GM19397 (cell line): ENCODE results near the gene DNAH10.
"Not testable (repeated sequence)": the region's sequence is repeated elsewhere in the genome, so short reads cannot be mapped to it uniquely, and the experiment has no call there.

Source experiments
- ATAC-seq: cut with Tn5 transposase; IDR thresholded peaks from one replicate; pipeline ENCODE4 v1.9.1; 2021; ENCODE audit warnings: mild to moderate bottlenecking, moderate library complexity; ENCODE audit not compliant: unreplicated experiment

Gene DNAH10

DNA sequence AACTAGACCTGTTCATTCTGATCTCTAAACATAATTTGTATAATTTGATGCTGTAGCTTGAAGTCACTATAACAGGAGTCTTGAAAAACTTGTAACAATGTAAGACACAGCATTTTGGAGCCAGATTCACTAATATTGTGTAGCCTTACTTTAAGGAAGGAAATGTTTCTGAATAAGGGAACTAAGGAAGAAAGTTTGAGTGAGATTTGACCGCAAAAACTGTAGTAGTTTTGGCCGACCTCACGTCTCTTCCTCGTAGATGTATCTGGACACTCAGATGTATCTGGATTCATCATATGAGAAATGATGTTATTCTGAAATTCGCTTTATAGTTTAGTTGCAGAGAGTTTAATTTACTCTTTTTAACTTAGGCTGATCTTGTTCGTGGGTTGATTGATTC, 13.9 kb upstream of the DNAH10 start:
- no peak for ATAC-seq

DNA sequence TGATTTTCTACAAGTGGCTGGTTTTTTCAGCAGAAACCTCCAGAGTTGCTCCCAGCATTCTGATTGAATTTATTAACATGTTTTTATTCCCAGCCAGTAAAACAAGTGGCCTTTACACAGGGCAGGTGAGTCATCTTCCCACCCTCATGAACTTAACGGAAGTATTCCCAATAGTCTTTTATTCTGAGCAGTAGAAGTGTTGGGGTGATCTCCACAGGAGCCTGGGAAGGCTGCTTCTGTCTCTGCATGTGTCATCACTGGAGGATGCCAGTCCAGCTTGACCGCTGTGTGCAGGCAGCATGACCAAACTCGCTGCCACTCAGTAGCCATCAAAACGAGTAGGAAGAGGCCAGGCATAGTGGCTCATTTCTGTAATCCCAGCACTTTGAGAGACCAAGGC, 13.4 kb upstream of the DNAH10 start:
- ATAC-seq = no peak

DNA sequence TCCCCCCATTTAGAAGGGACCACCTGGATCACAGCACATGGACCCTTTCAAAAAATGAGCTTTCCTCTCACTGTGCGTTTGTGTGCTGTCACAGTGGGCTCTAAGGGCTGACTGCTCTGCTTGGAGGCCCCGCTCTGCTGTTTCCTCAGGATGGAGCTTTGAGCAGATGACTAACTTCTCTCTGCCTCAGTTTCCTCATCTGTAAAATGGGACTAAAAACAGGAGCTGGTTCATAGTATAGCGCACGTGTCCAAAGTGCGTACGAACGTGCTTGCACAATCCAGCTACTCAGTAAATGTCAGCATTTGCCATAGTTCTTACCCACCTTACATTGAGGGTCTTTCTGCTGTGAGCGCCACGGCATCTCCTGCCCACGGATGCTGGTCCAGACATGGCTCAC, 12.7 kb upstream of the DNAH10 start:
- ATAC-seq = no peak

DNA sequence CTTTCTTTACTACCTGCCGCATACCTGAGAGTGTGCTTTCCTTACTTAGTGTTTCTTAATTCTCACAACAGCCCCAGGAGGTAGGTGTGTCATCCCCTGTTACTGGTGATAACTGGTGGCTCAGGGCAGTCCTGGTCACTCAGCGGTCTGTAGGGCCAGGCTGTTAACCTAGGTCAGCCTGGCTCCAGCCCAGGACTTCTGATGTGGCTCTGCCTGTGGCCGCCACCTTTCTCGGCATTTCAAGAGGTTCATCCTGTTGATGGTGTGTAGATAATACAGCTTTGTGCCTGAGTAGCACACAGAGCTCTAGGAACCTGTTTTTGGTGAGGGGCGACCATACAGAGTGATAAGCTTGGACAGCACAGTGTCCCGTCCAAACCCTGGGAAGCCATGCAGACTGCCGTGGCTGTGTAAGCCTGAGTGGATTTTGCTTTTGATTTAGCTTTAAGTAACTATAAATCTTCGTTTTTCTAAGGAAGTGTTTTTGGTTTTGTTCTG, 11.9 kb upstream of the DNAH10 start:
- ATAC-seq = no peak

DNA sequence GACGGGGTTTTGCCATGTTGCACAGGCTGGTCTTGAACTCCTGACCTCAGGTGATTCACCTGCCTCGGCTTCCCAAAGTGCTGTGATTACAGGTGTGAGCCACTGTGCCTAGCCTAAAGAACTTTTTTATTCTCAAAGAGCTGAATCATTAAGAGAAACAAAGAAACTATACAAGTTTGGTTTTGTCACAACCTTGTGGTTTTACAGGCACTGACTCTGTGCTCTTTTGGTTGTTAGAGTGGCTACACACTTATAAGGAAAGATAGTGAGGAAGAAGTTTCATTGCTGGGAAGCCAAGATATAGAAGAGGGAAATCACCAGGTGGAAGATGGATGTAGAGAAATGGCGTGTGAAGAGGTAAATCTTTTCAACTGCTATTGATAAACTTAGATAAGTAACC, 10.1 kb upstream of the DNAH10 start:
- ATAC-seq = no peak

DNA sequence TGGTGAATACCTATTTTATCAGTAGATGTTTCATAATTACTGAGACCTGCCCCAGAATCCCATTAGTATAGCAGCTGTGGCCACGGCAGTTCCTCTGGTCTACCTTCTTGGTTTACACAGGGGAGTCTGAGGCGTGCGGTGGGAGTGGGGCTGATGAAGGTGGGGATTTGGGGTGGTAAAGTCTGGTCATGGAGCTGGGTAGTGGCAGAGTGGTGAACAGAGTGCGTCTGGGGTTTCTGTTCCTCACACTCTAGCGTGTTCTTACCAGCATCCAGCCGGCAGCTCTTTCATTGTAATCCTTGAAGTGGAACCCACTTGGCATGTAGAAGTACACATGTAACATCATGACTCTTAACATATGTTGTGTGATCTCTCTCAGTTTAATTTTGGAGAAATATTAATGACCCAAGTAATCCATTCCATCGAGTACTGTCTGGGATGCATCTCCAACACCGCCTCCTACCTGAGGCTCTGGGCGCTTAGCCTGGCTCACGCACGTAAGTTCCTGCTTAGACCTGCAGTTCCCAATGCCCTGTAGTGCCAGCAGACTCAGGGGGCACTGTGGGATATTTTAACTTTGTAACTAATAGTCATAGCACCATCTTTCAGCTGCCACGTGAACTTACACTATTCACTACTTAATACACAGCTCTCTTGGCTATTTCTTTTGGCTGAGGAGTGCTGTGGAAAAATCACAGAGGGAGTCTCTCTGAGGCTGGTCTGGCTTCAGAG, 7.9 kb upstream of the DNAH10 start:
- no peak for ATAC-seq

DNA sequence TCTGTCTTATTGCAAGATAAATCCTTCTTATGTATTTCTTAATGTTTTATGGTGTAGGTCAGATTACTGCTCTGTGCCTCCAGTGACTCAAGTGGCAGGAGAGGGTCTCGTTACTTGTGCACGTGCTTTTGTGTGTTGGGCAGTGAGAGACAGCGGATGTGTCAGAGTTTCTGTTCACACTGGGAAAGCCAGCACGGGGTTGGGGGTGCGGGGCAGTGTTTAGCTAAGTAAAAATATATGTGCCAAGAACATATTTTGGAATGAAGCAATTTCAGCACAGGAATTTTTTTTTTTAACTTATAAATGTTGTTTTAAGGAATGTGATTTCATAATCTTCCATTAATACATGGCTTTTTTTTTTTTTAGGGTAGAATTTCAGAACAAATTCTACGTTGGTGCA, 4.5 kb upstream of the DNAH10 start:
- ATAC-seq = no peak

DNA sequence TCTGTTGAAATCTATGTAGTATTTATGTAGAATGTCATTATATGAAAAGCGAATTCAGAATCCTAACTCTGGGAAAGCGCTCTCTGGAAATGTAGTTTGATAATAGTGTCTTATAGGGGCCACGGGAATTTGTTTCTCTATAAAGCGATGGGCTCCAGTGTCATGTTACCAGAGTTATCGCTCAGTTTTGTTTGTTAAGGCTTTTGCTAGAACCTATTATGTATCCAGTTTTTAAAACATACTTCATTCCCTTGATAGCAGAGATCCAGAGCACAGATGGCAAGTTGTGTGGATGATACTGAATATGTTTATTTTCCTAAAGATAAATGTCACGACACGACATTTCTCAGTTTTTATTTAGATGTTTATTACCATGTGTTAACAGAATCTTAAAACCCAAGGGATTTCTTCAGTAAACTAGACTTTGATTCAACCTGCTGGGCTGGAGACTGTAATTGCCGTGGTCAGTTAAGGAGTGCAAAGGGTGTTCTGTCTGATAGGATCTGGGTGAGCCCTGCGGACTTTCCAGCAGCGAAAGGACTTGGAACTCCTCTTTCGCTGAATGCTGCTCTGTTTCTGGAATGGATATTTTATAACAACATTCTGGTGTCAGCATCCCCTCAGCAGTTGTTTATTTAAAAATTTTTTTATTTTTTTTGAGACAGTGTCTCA, 1.7 kb upstream of the DNAH10 start:
- no peak for ATAC-seq

DNA sequence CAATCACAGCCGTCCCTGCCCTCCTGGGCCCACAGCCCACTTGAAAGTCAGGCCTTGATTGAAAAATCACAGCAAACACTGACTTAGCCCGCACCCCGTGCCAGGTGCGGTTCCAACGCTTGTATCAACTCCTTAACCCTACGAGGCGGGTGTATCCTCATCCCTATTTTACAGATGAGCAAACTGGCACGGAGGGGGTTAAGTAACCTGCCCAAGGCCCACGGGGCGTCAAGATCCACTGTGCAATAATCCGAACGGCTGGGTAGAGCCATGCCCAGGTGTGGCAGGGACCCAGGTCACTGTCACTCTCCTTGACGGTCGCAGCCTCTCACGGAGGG, 583 bp downstream of the DNAH10 start:
- ATAC-seq = no peak

DNA sequence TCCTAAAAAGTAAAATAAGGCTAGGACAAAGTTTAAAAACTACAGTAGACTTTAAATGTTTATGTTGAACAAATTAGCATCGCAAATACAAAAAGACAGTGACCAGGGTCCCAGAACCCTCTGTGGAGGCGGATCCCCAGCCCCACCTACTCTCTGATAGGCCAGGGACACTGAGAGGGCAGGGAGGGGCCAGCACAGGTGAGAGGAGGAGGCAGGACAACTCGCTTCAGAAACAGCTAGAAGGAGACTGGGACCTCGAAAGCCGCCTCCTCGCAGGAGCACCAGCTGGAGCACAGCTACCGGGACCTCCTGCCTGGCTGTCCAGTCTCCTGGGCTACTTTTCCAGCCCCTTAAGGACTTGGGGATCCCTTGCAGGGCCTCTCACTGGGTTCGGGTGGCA, 992 bp downstream of the DNAH10 start:
- no peak for ATAC-seq

DNA sequence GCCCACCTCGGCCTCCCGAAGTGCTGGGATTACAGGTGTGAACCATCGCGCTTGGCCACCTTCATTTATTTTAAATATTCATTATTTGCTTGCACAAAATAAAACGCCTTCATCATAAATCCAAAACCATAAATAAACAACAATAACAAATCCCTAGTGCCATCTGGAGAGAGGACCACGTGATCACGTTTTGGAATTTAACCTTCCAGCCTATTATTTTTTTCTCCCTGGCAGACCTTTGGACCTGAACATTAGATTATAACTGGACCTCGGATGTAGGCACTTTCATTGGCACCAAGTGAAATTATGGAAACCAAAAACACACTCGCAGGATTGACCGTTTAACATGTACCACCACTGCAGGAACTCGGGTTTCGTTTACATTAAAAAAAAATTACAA, 2.0 kb downstream of the DNAH10 start:
- no peak for ATAC-seq

DNA sequence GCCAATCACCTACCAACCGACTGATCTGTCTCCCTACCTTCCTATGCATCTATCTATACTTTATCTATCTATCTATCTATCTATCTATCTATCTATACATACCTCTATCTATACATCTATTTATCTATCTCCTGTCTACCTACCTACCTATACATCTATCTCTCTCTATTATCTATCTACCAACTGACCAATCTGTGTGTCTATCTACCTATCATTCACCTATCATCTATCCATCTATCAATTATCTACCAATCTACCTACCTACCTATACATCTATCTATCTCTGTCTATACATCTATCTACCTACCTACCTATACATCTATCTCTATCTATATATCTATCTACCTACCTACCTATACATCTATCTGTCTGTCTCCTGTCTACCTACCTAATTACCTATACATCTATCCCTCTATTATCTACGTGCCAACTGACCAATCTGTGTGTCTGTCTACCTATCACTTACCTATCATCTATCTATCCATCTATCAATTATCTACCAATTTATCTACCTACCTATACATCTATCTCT, 3.5 kb downstream of the DNAH10 start:
- no peak for ATAC-seq

DNA sequence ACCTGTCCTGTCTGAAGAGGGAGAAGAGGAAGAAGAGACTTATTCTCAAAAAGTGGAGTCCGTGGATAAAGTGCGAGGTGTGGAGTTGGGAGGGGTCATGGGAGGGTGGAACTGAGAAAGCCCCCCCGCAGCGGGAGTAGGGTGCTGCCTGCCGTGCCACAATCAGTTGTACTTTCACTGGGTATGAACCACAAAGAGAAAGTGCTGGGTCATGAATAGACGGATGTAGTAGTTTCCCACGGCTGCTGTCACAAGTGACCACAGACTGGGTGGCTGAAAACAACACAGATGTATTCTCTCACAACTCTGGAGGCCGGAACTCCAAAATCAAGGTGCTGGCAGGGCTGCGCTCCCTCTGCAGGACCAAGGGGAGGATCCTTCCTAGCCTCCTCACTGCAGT, 5.5 kb downstream of the DNAH10 start:
- ATAC-seq = peak; percentile 69

DNA sequence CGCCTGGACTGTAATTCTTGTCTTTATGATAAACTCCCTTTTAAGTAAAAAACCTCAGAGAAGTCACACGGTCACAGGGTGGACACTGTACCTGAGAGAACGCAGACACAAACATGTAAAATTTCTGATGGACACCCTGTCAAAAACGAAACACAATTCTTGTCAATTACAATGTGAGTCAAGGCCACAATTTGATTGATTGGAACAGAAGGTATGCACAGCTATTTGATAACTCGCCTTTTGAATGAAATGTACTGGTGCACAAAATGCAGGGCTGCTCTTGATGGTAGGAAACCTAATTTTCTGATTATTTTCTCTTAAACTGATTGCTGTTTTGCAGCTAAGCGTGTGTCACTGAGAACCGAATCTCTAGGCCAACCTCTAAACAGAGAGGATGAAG, 9.2 kb downstream of the DNAH10 start:
- ATAC-seq = no peak

DNA sequence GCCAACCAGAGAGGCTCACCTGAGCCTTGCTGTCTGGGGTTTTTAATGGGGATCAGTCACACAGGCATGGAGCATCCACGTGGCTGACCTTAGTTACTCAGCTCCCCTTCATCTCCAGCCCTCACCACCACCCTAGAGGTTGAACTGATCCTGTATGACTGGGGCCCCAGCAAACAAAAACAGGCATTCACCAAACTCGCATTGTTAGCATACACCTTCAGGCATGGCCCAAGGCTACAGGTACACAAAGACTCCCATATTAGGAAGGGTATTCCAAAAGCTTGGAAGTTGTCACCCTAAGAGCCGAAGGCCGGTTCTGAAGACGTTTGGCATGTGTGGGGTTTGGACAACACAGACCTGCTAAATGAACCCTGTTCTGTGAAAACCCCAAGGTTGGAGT, 10.0 kb downstream of the DNAH10 start:
- no peak for ATAC-seq

DNA sequence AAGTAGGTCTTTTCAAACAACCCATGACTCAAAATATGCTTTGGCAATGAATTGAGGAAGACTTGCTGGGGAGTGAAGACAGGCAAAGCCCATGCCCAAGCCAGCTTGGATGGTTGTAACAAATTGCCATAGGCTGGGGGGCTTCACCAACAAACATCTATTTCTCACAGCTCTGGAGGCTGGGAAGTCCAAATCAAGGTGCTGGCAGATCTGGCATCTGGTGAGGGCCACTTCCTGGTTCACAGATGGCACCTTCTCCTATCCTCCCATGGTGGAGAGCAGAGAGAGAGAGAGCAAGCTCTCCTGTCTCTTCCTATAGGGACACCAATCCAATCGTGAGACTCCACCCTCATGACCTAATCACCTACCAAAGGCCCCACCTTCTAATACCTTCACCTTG, 11.3 kb downstream of the DNAH10 start:
- ATAC-seq = no peak

DNA sequence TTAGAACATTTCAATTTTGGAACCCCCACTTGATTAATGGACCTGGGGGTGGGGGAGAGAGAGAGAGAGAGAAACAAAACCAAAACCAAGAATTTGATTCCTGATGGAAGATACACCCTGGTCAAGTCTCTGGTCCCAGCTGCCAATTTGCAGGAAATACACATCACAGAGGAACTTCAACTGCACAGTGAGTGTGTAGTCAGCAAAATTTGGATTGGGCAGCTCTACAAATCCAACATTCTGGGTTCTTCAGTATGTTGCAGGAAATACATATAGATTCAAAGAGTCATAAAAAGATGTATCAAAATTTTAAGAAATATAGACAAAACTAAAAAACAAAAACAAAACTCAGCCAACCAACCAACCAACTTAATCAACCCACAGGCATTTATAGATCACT, 17.4 kb downstream of the DNAH10 start:
- no peak for ATAC-seq

DNA sequence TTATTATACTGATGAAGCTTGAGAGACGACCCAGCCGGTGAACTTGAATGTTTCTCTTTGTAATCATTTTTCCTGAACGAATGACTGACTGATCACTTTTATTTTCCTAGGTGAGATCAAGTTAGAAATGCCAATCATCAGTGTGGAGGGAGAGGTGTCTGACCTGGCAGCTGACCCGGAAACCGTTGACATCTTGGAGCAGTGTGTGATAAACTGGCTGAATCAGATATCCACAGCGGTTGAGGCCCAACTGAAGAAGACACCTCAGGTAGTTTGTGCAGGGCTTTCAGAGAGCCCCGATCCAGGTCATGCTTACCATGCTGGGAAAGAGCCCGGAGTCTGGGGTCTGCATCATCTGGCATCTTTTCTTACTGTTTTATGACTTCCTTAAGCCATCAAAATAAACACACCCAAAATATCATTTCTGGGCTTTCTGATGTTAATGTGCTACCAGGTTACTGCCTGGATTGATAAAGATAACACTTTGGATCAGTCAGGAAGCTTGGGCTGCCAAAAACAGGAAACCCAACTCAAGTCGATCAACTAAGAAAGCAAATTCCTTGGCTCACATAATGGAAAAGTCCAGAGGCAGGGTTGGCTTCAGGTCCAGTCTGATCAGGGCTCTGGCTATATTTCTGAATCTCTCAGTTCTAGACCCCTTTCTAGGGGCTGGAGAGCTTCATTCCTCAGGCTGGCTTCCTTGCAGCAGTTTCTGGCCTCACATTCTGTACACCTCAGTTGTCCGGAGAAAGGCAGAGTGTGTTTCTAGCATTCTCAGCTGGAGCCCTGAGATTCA, 21.1 kb downstream of the DNAH10 start:
- no peak for ATAC-seq

DNA sequence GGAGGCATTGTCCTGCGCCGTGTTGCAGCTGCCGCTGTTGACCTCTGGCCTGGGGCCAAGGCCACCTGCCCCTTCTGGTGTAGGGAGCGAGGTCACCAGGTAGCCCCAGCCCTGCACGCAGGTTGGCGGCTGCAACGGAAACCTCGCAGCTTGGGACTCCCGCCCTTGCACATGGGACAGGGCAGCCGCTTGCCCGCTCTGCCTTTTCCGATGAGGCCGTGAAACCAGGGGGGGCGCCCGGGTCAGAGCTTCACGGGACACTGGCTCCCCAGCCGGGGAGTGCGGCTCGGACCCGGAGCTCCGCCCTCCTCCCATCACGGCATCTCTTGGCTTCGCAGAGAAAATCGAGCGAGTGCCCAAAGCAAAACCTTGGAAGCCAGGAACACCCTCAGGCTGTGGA, 25.4 kb downstream of the DNAH10 start:
- ATAC-seq = no peak

DNA sequence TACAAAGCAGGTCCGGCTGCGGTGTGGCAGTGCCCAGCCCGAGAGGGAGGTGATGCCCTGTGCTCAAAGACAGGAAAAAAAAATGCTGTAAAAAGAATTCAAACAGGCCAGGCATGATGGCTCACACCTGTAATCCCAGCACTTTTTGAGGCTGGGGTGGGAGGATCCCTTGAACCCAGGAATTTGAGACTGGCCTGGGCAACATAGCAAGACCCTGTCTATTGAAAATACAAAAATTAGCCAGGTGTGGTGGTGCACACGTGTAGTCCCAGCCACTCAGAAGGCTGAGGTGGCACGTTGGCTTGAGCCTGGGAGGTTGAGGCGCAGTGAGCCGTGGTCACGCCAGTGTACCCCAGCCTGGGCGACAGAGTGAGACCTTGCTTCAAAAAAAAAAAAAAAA, 26.4 kb downstream of the DNAH10 start:
- no peak for ATAC-seq

DNA sequence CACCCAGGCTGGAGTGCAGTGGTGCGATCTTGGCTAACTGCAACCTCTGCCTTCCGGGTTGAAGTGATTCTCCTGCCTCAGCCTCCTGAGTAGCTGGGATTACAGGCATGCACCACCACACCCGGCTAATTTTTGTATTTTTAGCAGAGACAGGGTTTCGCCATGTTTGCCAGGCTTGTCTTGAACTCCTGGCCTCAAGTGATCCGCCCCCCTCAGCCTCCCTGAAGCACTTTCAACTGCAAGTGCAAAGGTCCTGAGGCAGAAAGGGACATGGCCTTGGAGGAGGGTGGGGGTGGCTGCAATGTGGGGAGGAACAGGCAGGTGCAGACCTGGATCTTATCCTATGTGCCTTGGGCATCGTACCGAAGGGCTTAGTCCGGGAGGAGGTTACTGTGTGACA, 27.3 kb downstream of the DNAH10 start:
- ATAC-seq = not testable (repeated sequence)
